ENCODE data around the gene CIDEB.

DNA sequence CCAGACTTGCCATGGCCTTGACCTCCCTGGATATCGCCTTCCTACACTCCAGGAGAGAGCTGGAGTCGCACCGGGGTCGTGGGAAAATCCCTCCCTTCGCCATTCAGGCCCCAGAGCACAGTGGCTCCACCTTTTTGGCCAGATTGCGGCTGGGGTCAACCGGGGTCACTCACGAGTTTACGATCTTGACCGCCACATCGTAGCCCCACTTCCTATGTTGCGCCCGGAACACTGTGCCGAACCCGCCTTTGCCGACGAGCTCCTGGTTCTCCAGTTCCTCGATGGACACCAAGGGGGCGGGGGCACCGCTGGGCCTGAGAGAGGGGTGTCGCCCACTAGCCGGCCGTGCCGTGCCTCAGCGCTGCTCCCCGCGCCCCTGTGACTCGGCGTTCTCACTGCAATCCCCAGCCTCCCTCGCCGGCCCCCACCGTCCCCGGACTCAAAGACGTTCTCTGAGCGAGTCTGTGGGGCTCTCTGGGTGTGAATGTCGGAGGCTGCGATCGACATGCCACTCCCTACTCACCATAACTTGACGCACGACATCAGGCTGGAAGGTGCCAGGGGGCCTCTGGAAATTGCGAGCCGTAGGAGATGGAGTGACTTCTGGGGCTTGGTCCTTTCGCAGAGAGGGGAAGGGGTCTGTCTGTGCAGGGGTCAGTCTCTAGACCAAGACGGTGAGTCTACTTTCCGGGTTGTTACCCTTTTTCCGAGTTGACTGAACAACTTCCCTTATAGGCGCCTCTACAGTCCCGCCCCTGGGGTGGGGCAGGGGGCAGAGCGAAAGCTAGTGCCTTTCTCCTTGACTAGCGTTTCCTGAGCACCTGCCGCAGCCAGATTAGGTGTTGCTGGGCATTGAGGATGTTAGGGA is 31.7 kb upstream of the CIDEB start, which contains the start of gene RIPK3:
- TF ChIP-seq, protein P1, sequence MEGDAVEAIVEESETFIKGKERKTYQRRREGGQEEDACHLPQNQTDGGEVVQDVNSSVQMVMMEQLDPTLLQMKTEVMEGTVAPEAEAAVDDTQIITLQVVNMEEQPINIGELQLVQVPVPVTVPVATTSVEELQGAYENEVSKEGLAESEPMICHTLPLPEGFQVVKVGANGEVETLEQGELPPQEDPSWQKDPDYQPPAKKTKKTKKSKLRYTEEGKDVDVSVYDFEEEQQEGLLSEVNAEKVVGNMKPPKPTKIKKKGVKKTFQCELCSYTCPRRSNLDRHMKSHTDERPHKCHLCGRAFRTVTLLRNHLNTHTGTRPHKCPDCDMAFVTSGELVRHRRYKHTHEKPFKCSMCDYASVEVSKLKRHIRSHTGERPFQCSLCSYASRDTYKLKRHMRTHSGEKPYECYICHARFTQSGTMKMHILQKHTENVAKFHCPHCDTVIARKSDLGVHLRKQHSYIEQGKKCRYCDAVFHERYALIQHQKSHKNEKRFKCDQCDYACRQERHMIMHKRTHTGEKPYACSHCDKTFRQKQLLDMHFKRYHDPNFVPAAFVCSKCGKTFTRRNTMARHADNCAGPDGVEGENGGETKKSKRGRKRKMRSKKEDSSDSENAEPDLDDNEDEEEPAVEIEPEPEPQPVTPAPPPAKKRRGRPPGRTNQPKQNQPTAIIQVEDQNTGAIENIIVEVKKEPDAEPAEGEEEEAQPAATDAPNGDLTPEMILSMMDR (IDR thresholded peaks at IDR 0.05): no peak
- no peak for TF ChIP-seq EP300 (IDR thresholded peaks at IDR 0.05)

Data from tibial nerve (tissue), 4 donors.